Ishikawa (cell line): ENCODE measurements around the gene CROCC.

Experiments used
- CREB1 ChIP-seq: IDR thresholded peaks from 2 replicates; pipeline ENCODE4 v1.6.1; 2012; ENCODE audit warnings: low read depth
- EGR1 ChIP-seq: IDR thresholded peaks from 2 replicates; pipeline ENCODE4 v1.6.1; 2012
- REST ChIP-seq: IDR thresholded peaks from 2 replicates; pipeline ENCODE4 v1.6.1; 2012; ENCODE audit warnings: low read depth, mild to moderate bottlenecking
- TAF1 ChIP-seq: IDR thresholded peaks from 2 replicates; pipeline ENCODE4 v1.6.1; 2012; ENCODE audit warnings: low read depth, mild to moderate bottlenecking
- TEAD4 ChIP-seq: IDR thresholded peaks from 2 replicates; pipeline ENCODE4 v1.6.1; 2012
- ZBTB7A ChIP-seq: IDR thresholded peaks from 2 replicates; pipeline ENCODE4 v1.6.1; 2012; ENCODE audit warnings: low read depth

DNA sequence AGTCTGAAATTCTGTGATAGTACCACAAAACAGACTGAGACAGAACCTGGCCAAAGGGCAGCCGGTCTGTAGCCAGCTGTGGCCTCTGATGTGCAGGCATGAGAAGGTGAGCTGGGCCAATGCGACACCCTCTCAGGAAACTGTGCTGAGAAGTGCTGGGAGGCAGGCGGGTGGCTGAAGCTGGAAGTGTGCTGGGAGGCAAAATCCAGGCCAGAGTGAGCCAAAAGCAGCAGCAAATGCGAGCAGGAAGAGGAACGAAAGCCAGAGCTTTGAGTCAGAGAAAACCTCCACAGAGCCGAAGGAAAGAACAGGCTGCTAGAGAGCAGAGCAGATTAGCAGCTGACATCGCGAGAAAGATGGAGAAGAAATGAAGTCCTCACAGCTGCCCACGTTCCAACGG is 100.2 kb downstream of the CROCC start:
- TF ChIP-seq REST (no peak), TAF1 (no peak), EGR1 (no peak), CREB1 (no peak), ZBTB7A (no peak), TEAD4 (no peak)
